CD8-positive, alpha-beta memory T cell (primary cell): Measurements from ENCODE around the gene RBM15. TPM values are rescaled to one million over a fixed set of nuclear protein-coding genes. Genes with fewer than 3 reads are reported as not detected.

Source experiments
- CTCF ChIA-PET: fragments of 350-600 bp; sonication (Branson Sonifier 250); formaldehyde crosslinking; loops from one replicate; lab custom pipeline; 2021; ENCODE audit warnings: antibody characterized with exemption; lab: Charles Lee
- POLR2A ChIA-PET: fragments of 350-600 bp; sonication (Branson Sonifier 250); formaldehyde crosslinking; loops from one replicate; lab custom pipeline; 2021; ENCODE audit warnings: antibody characterized with exemption; lab: Charles Lee
- DNase-seq, 5 donors: peaks; one replicate each; pipeline versions ENCODE4 v3.0.0 to v3.0.0-alpha.2; 2020 to 2022; ENCODE audit warnings: mixed read lengths in 1 of 5
- H3K27ac ChIP-seq: one replicate; pipeline ENCODE4 v1.7.0; 2013; ENCODE audit warnings: low read depth, mild to moderate bottlenecking, low read length, moderate library complexity
- H3K27me3 ChIP-seq: 2 replicates; pipeline ENCODE4 v1.7.0; 2013; ENCODE audit warnings: low read length, mild to moderate bottlenecking; ENCODE audit not compliant: insufficient read depth, poor library complexity, severe bottlenecking
- H3K36me3 ChIP-seq: 2 replicates; pipeline ENCODE4 v1.7.0; 2013; ENCODE audit warnings: mild to moderate bottlenecking, low read length, moderate library complexity; ENCODE audit not compliant: insufficient read depth
- H3K4me1 ChIP-seq: 2 replicates; pipeline ENCODE4 v1.7.0; 2013; ENCODE audit warnings: mild to moderate bottlenecking, low read length, moderate library complexity; ENCODE audit not compliant: insufficient read depth
- H3K4me3 ChIP-seq: 2 replicates; pipeline ENCODE4 v1.7.0; 2013; ENCODE audit warnings: mild to moderate bottlenecking, low read length
- H3K9me3 ChIP-seq: 2 replicates; pipeline ENCODE4 v1.7.0; 2013; ENCODE audit warnings: mild to moderate bottlenecking, low read length
- H3K27ac Mint-ChIP-seq, 8 donors: one replicate each; pipeline ENCODE4 v1.8.0; 2020 to 2021; ENCODE audit warnings: mixed read lengths in 8 of 8, mild to moderate bottlenecking in 6 of 8, inconsistent platforms in 3 of 8, moderate library complexity in 3 of 8
- H3K27me3 Mint-ChIP-seq, 2 donors: one replicate each; pipeline ENCODE4 v1.8.0; 2020 to 2021; ENCODE audit warnings: mixed read lengths in 2 of 2, mild to moderate bottlenecking in 1 of 2, moderate library complexity in 1 of 2
- H3K36me3 Mint-ChIP-seq, 3 donors: one replicate each; pipeline ENCODE4 v1.8.0; 2020 to 2021; ENCODE audit warnings: mixed read lengths in 3 of 3, inconsistent platforms in 1 of 3, mild to moderate bottlenecking in 1 of 3
- H3K4me1 Mint-ChIP-seq, 3 donors: one replicate each; pipeline ENCODE4 v1.8.0; 2020 to 2021; ENCODE audit warnings: mixed read lengths in 3 of 3, inconsistent platforms in 1 of 3, mild to moderate bottlenecking in 1 of 3
- H3K4me3 Mint-ChIP-seq, 7 donors: one replicate each; pipeline ENCODE4 v1.8.0; 2020 to 2021; ENCODE audit warnings: mixed read lengths in 7 of 7, mild to moderate bottlenecking in 6 of 7, moderate library complexity in 4 of 7, inconsistent platforms in 2 of 7
- H3K9me3 Mint-ChIP-seq, 5 donors: one replicate each; pipeline ENCODE4 v1.8.0; 2020 to 2022; ENCODE audit warnings: mixed read lengths in 5 of 5, mild to moderate bottlenecking in 3 of 5, moderate library complexity in 2 of 5, inconsistent platforms in 1 of 5
- polyA plus RNA-seq: library from polyadenylated mRNA; unstranded; fragments of 300-500 nt; fragmentation: Illumina TruSeq; gene quantifications from one replicate; pipeline ENCODE4 v1.2.3, GENCODE V29; 2021
- total RNA-seq, 2 experiments: library from RNA; stranded (reverse); gene quantifications; one replicate each; pipeline ENCODE4 v1.2.3, GENCODE V29; 2021

The RBM15 gene
- total and polyA plus RNA-seq, 3 experiments from 2014 or later, result 10.7 to 54.0 (median 53.9) TPM

- CTCF ChIA-PET, result interaction anchor here (1.0 to 1.1 kb wide), 2 partner anchors 19 to 66 kb away, joined by 3 read pairs; no protein-coding TSS in a partner anchor
- Mint-ChIP-seq H3K4me1 (no peaks in the 10 kb centered on the region), H3K4me3 (no peak overlapping the region), H3K27ac (peak overlapping the region in 1 of 8 donors; percentile 35), H3K36me3 (peaks cover 9 to 29% (median 18%) of the 10 kb centered on the region in 3 donors), H3K9me3 (no peaks in the 10 kb centered on the region), H3K27me3 (no peaks in the 10 kb centered on the region)
- no peak for DNase-seq
- no peak overlapping the region for H3K4me3 ChIP-seq
- no peaks in the 10 kb centered on the region for H3K9me3 ChIP-seq
- no peak overlapping the region for H3K27ac ChIP-seq
- no peaks in the 10 kb centered on the region for H3K36me3 ChIP-seq
- POLR2A ChIA-PET, result no interaction called here
- H3K4me1 ChIP-seq, result no peaks in the 10 kb centered on the region
- H3K27me3 ChIP-seq, result no peaks in the 10 kb centered on the region
Measured at GRCh38 chr1:110393691-110394492, 54.7 kb downstream of the RBM15 start.

GRCh38 chr1:110394493-110394820, 55.3 kb downstream of the RBM15 start:
- H3K36me3 ChIP-seq, result no peaks in the 10 kb centered on the region
- H3K9me3 Mint-ChIP-seq, result no peaks in the 10 kb centered on the region
- POLR2A ChIA-PET, result no interaction called here
- no peaks in the 10 kb centered on the region for H3K27me3 Mint-ChIP-seq
- no peak overlapping the region for H3K4me3 Mint-ChIP-seq
- CTCF ChIA-PET, result no interaction called here
- H3K36me3 Mint-ChIP-seq, result peaks cover 9 to 33% (median 18%) of the 10 kb centered on the region in 3 donors
- no peak overlapping the region for H3K4me3 ChIP-seq
- H3K4me1 ChIP-seq, result no peaks in the 10 kb centered on the region
- no peaks in the 10 kb centered on the region for H3K4me1 Mint-ChIP-seq
- no peaks in the 10 kb centered on the region for H3K9me3 ChIP-seq
- H3K27ac Mint-ChIP-seq, result peak overlapping the region in 1 of 8 donors; percentile 35
- H3K27ac ChIP-seq, result no peak overlapping the region
- H3K27me3 ChIP-seq, result no peaks in the 10 kb centered on the region
- no peak for DNase-seq

Other genes with a start within 250 kb of the RBM15 start
- gene UBL4B, start 226.9 kb upstream of the RBM15 start, total RNA-seq, result not detected
- not detected for gene UBL4B, start 226.9 kb upstream of the RBM15 start, polyA plus RNA-seq
- under 1 TPM; 0.07 TPM for gene SLC6A17, start 188.9 kb upstream of the RBM15 start, total RNA-seq
- not detected for gene SLC6A17, start 188.9 kb upstream of the RBM15 start, polyA plus RNA-seq
- 1 to 10 TPM; 6.4 to 8.4 TPM for gene KCNC4, start 129.1 kb upstream of the RBM15 start, total RNA-seq
- gene KCNC4, start 129.1 kb upstream of the RBM15 start, polyA plus RNA-seq, result 2.0 TPM
- gene SLC16A4, start 51.6 kb downstream of the RBM15 start, total RNA-seq, result under 1 TPM; 0.09 to 0.13 TPM
- gene SLC16A4, start 51.6 kb downstream of the RBM15 start, polyA plus RNA-seq, result 0.49 TPM
- 100 to 1,000 TPM; 148 to 157 TPM for gene LAMTOR5, start 68.3 kb downstream of the RBM15 start, total RNA-seq
- gene LAMTOR5, start 68.3 kb downstream of the RBM15 start, polyA plus RNA-seq, result 262 TPM
- gene PROK1, start 111.8 kb downstream of the RBM15 start, total RNA-seq, result not detected
- not detected for gene PROK1, start 111.8 kb downstream of the RBM15 start, polyA plus RNA-seq
- not detected for gene KCNA10, start 179.8 kb downstream of the RBM15 start, total RNA-seq
- gene KCNA10, start 179.8 kb downstream of the RBM15 start, polyA plus RNA-seq, result not detected